ENCODE results near the gene RNF181. TPM values are rescaled to one million over a fixed set of nuclear protein-coding genes. Genes with fewer than 3 reads are reported as not detected.

RNF181 gene
- total and polyA plus RNA-seq, 2 of the 13 experiments (the other 11 are each of a cell fraction or from before 2014, with no cell fraction given), result 224 to 578 TPM

DNA sequence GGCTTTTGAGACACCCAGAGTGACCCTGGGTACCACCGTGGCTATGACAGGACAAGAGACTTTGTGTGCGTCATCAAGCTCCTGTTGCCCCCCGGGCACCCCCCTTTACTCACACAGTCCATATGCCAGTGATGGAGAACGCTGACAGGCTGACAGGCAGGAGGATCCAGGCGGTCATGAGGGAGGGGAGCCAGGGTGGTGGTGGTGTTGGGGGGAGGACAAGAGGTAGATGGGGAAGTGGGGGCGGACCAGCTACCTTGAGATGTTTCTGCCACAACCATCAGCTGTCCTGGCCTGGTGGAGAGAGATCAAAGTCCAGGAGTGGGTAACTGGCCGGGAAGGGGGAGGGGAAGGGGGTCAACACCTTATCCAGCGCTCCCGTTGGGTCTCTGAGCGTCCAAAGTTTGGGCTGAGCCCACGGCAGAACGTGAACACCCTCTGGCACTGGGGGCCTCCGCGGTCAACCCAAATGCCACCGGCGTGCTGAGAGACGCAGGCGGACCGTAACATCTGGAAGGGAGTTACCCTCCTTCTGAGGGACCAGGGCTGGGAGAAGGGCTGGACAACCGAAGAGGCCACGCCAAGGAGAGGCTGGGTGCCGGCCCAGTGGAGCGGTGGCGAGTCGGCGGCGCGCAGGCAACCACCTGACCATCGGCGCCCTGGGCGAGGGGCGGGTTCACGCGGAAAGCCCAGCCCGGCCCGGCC lies 6.4 kb downstream of the RNF181 start (continued):
- TF ChIP-seq ZNF235 (CRISPR knock-in tag; IDR thresholded peaks at IDR 0.05; ENCODE audit: borderline replicate concordance) (peak; percentile 18; the same call in 1 of the 2 replicates), RXRA (CRISPR knock-in tag; IDR thresholded peaks at IDR 0.05) (peak; percentile 55), THAP7 (CRISPR knock-in tag; IDR thresholded peaks at IDR 0.05) (peak; percentile 61; the same call in 1 of the 2 replicates), SOX13 (IDR thresholded peaks at IDR 0.05) (no peak), SOX13 (CRISPR knock-in tag; conservative IDR thresholded peaks at IDR 0.05 in 1 of 2, IDR thresholded peaks at IDR 0.05 in 1 of 2) (peak in 1 of 2 experiments; percentile 44; a peak in 1 of 4 replicates), ZBTB7B (CRISPR knock-in tag; IDR thresholded peaks at IDR 0.05) (peak; percentile 62; the same call in 1 of the 2 replicates), TP53 (CRISPR knock-in tag; conservative IDR thresholded peaks at IDR 0.05) (0 out of 2 replicates have a peak, but pooled peaks have one; percentile 63), NFYC (CRISPR knock-in tag; IDR thresholded peaks at IDR 0.05) (peak; percentile 42; the same call in 1 of the 2 replicates), ZNF530 (CRISPR knock-in tag; IDR thresholded peaks at IDR 0.05; ENCODE audit: low read depth) (no peak), BRF2 (CRISPR knock-in tag; IDR thresholded peaks at IDR 0.05) (no peak), CCAR2 (optimal IDR thresholded peaks at IDR 0.05; ENCODE audit: low read depth, low read length) (no peak), CHD2 (IDR thresholded peaks at IDR 0.05; ENCODE audit: low read depth, low read length) (peak; percentile 11; the same call in 1 of the 2 replicates), ZNF24 (IDR thresholded peaks at IDR 0.05) (no peak), KDM5B (CRISPR knock-in tag; IDR thresholded peaks at IDR 0.05; ENCODE audit: borderline replicate concordance) (no peak), SOX5 (CRISPR knock-in tag; IDR thresholded peaks at IDR 0.05; ENCODE audit: borderline replicate concordance) (no peak; the same call in 1 of the 2 replicates), ZNF549 (CRISPR knock-in tag; IDR thresholded peaks at IDR 0.05) (no peak), ZFP36L1 (CRISPR knock-in tag; IDR thresholded peaks at IDR 0.05) (0 out of 2 replicates have a peak, but pooled peaks have one; percentile 24), ZNF891 (CRISPR knock-in tag; IDR thresholded peaks at IDR 0.05) (no peak; the same call in 1 of the 2 replicates), ZNF17 (CRISPR knock-in tag; IDR thresholded peaks at IDR 0.05) (no peak)
- TF ChIP-seq, protein P1, sequence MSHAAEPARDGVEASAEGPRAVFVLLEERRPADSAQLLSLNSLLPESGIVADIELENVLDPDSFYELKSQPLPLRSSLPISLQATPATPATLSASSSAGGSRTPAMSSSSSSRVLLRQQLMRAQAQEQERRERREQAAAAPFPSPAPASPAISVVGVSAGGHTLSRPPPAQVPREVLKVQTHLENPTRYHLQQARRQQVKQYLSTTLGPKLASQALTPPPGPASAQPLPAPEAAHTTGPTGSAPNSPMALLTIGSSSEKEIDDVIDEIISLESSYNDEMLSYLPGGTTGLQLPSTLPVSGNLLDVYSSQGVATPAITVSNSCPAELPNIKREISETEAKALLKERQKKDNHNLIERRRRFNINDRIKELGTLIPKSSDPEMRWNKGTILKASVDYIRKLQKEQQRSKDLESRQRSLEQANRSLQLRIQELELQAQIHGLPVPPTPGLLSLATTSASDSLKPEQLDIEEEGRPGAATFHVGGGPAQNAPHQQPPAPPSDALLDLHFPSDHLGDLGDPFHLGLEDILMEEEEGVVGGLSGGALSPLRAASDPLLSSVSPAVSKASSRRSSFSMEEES (CRISPR knock-in tag; IDR thresholded peaks at IDR 0.05), result peak; percentile 42
- TF ChIP-seq, protein P2, sequence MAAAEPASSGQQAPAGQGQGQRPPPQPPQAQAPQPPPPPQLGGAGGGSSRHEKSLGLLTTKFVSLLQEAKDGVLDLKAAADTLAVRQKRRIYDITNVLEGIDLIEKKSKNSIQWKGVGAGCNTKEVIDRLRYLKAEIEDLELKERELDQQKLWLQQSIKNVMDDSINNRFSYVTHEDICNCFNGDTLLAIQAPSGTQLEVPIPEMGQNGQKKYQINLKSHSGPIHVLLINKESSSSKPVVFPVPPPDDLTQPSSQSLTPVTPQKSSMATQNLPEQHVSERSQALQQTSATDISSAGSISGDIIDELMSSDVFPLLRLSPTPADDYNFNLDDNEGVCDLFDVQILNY (CRISPR knock-in tag; conservative IDR thresholded peaks at IDR 0.05), result no peak; the same call in 1 of the 2 replicates
- TF ChIP-seq, protein P3, sequence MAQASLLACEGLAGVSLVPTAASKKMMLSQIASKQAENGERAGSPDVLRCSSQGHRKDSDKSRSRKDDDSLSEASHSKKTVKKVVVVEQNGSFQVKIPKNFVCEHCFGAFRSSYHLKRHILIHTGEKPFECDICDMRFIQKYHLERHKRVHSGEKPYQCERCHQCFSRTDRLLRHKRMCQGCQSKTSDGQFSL (CRISPR knock-in tag; IDR thresholded peaks at IDR 0.05), result peak; percentile 37; the same call in 1 of the 2 replicates
- TF ChIP-seq, protein P4, sequence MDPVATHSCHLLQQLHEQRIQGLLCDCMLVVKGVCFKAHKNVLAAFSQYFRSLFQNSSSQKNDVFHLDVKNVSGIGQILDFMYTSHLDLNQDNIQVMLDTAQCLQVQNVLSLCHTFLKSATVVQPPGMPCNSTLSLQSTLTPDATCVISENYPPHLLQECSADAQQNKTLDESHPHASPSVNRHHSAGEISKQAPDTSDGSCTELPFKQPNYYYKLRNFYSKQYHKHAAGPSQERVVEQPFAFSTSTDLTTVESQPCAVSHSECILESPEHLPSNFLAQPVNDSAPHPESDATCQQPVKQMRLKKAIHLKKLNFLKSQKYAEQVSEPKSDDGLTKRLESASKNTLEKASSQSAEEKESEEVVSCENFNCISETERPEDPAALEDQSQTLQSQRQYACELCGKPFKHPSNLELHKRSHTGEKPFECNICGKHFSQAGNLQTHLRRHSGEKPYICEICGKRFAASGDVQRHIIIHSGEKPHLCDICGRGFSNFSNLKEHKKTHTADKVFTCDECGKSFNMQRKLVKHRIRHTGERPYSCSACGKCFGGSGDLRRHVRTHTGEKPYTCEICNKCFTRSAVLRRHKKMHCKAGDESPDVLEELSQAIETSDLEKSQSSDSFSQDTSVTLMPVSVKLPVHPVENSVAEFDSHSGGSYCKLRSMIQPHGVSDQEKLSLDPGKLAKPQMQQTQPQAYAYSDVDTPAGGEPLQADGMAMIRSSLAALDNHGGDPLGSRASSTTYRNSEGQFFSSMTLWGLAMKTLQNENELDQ (CRISPR knock-in tag; IDR thresholded peaks at IDR 0.05; ENCODE audit: borderline replicate concordance), result no peak
